ENCODE measurements around the gene ZNF232. TPM values are rescaled to one million over a fixed set of nuclear protein-coding genes. Genes with fewer than 3 reads are reported as not detected.

Gene ZNF232
- polyA plus RNA-seq, 1 donor from 2014 or later = 32.5 TPM

DNA sequence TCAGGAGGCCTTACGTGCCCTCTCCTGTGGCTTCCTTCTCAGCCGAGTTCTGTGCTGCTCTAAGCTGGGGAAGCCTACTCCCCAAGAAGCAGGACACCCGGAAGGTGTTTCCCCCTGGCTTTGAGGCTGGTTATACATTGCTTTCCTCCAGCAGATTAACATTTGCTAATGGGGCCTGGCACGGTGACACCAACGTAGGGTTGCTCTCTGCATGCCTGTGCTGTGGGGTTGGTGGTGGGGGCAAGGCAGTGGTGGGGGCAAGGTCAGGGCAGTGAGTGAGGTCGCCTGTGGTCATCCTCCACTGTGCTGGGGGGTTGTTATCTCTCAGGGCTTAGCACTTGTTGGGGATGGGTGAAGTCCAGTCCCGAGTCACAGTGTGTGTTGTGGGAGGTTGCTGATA, 8.4 kb upstream of the ZNF232 start:
- H3K36me3 ChIP-seq (ENCODE audit: insufficient read depth, low read length) = no peaks in the 10 kb centered on the region
- no peaks in the 10 kb centered on the region for H3K79me2 ChIP-seq (replicated peaks; ENCODE audit: insufficient read depth, low read length)
- peaks cover 4% of the 10 kb centered on the region for H3K9me3 ChIP-seq (ENCODE audit: low read length)
- no peak overlapping the region for H3K27ac ChIP-seq (ENCODE audit: low read length)
- no peaks in the 10 kb centered on the region for H3F3A ChIP-seq (ENCODE audit: insufficient read depth, low read length, poor library complexity, severe bottlenecking)
- no peak overlapping the region for H2AFZ ChIP-seq (ENCODE audit: low read depth, low read length)
- H3K4me3 ChIP-seq (ENCODE audit: low read length) = no peak overlapping the region
- no peak overlapping the region for H3K9ac ChIP-seq (ENCODE audit: low read length)
- no peaks in the 10 kb centered on the region for H4K20me1 ChIP-seq (ENCODE audit: insufficient read depth)
- no peaks in the 10 kb centered on the region for H3K9me2 ChIP-seq (ENCODE audit: insufficient read depth, low read length)
- H3K27me3 ChIP-seq (ENCODE audit: insufficient read depth, low read depth, low read length) = peaks cover 10% of the 10 kb centered on the region
- no peak overlapping the region for H3K4me2 ChIP-seq (ENCODE audit: low read length)
- no peak for TF ChIP-seq POLR2AphosphoS5 (IDR thresholded peaks at IDR 0.05)
- no peak for TF ChIP-seq SMC3 (conservative IDR thresholded peaks at IDR 0.05; ENCODE audit: poor library complexity)
- no peak for TF ChIP-seq RAD21 (conservative IDR thresholded peaks at IDR 0.05)
- TF ChIP-seq, protein P1, sequence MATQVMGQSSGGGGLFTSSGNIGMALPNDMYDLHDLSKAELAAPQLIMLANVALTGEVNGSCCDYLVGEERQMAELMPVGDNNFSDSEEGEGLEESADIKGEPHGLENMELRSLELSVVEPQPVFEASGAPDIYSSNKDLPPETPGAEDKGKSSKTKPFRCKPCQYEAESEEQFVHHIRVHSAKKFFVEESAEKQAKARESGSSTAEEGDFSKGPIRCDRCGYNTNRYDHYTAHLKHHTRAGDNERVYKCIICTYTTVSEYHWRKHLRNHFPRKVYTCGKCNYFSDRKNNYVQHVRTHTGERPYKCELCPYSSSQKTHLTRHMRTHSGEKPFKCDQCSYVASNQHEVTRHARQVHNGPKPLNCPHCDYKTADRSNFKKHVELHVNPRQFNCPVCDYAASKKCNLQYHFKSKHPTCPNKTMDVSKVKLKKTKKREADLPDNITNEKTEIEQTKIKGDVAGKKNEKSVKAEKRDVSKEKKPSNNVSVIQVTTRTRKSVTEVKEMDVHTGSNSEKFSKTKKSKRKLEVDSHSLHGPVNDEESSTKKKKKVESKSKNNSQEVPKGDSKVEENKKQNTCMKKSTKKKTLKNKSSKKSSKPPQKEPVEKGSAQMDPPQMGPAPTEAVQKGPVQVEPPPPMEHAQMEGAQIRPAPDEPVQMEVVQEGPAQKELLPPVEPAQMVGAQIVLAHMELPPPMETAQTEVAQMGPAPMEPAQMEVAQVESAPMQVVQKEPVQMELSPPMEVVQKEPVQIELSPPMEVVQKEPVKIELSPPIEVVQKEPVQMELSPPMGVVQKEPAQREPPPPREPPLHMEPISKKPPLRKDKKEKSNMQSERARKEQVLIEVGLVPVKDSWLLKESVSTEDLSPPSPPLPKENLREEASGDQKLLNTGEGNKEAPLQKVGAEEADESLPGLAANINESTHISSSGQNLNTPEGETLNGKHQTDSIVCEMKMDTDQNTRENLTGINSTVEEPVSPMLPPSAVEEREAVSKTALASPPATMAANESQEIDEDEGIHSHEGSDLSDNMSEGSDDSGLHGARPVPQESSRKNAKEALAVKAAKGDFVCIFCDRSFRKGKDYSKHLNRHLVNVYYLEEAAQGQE (IDR thresholded peaks at IDR 0.05; ENCODE audit: borderline replicate concordance) = no peak
- TF ChIP-seq TAF1 (IDR thresholded peaks at IDR 0.05; ENCODE audit: low read depth) = no peak
- no peak for TF ChIP-seq EP300 (conservative IDR thresholded peaks at IDR 0.05; ENCODE audit: poor library complexity, severe bottlenecking)
- TF ChIP-seq EZH2 (IDR thresholded peaks at IDR 0.05; ENCODE audit: borderline replicate concordance, insufficient read depth, low read length, poor library complexity, severe bottlenecking) = no peak
- TF ChIP-seq, protein P2, sequence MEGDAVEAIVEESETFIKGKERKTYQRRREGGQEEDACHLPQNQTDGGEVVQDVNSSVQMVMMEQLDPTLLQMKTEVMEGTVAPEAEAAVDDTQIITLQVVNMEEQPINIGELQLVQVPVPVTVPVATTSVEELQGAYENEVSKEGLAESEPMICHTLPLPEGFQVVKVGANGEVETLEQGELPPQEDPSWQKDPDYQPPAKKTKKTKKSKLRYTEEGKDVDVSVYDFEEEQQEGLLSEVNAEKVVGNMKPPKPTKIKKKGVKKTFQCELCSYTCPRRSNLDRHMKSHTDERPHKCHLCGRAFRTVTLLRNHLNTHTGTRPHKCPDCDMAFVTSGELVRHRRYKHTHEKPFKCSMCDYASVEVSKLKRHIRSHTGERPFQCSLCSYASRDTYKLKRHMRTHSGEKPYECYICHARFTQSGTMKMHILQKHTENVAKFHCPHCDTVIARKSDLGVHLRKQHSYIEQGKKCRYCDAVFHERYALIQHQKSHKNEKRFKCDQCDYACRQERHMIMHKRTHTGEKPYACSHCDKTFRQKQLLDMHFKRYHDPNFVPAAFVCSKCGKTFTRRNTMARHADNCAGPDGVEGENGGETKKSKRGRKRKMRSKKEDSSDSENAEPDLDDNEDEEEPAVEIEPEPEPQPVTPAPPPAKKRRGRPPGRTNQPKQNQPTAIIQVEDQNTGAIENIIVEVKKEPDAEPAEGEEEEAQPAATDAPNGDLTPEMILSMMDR (IDR thresholded peaks at IDR 0.05; ENCODE audit: poor library complexity, severe bottlenecking) = no peak
- TF ChIP-seq MXI1 (conservative IDR thresholded peaks at IDR 0.05; ENCODE audit: poor library complexity, severe bottlenecking) = no peak

DNA sequence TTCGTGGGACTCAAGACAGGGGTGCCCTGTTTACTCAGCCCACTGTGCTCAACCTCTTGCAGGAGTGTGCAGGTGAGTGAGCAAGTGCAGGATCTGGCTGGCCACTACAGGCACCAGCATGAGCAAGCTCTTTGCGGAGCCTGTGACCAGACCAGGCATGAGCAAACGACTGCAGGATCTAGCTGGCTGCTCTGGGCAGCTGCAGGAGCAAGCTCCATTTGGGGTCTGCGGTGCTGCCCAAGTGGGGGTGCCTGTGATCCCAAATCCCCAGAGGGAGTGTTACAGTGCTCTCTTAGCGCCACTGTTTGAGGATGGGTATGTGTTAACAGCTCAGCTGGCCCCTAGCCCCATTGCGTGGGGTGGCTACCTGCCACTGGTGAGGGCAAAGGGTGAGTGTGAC, 6.5 kb upstream of the ZNF232 start:
- Histone ChIP-seq H3K4me2 (ENCODE audit: low read length) (no peak overlapping the region), H3K9me3 (ENCODE audit: low read length) (peaks cover 4% of the 10 kb centered on the region), H2AFZ (ENCODE audit: low read depth, low read length) (no peak overlapping the region), H3K9me2 (ENCODE audit: insufficient read depth, low read length) (no peaks in the 10 kb centered on the region), H3K9ac (ENCODE audit: low read length) (no peak overlapping the region), H4K20me1 (ENCODE audit: insufficient read depth) (no peaks in the 10 kb centered on the region), H3F3A (ENCODE audit: insufficient read depth, low read length, poor library complexity, severe bottlenecking) (no peaks in the 10 kb centered on the region), H3K4me3 (ENCODE audit: low read length) (no peak overlapping the region), H3K27me3 (ENCODE audit: insufficient read depth, low read depth, low read length) (peaks cover 10% of the 10 kb centered on the region), H3K79me2 (replicated peaks; ENCODE audit: insufficient read depth, low read length) (no peaks in the 10 kb centered on the region), H3K36me3 (ENCODE audit: insufficient read depth, low read length) (no peaks in the 10 kb centered on the region), H3K27ac (ENCODE audit: low read length) (no peak overlapping the region)
- TF ChIP-seq POLR2AphosphoS5 (IDR thresholded peaks at IDR 0.05) (no peak), RAD21 (conservative IDR thresholded peaks at IDR 0.05) (no peak), EP300 (conservative IDR thresholded peaks at IDR 0.05; ENCODE audit: poor library complexity, severe bottlenecking) (no peak), MXI1 (conservative IDR thresholded peaks at IDR 0.05; ENCODE audit: poor library complexity, severe bottlenecking) (no peak), SMC3 (conservative IDR thresholded peaks at IDR 0.05; ENCODE audit: poor library complexity) (no peak), EZH2 (IDR thresholded peaks at IDR 0.05; ENCODE audit: borderline replicate concordance, insufficient read depth, low read length, poor library complexity, severe bottlenecking) (no peak), TAF1 (IDR thresholded peaks at IDR 0.05; ENCODE audit: low read depth) (no peak)
- TF ChIP-seq, protein P1 (IDR thresholded peaks at IDR 0.05; ENCODE audit: borderline replicate concordance) = no peak
- TF ChIP-seq, protein P2 (IDR thresholded peaks at IDR 0.05; ENCODE audit: poor library complexity, severe bottlenecking) = no peak

All from neural cell (in vitro differentiated cells).